Measurements from ENCODE around the gene FIS1.
A peak's percentile ranks its signal among the peaks of the same experiment; 100 is the strongest.
"Not testable (repeated sequence)": the region's sequence is repeated elsewhere in the genome, so short reads cannot be mapped to it uniquely, and the experiment has no call there.

Gene FIS1

GRCh38 chr7:101216001-101216859, 28.7 kb downstream of the FIS1 start:
- DNase-seq, result peak in 3 of 10 donors; percentile 20 to 27 (median 25)
- intact Hi-C loops (cut with DNase I), result loop anchor here (2.0 kb wide), 1 partner anchor 29 kb away; the partner anchor contains the start of gene FIS1

GRCh38 chr7:101212014-101212413, 32.9 kb downstream of the FIS1 start:
- no peak for DNase-seq
- intact Hi-C loops (cut with DNase I), result no loop called here

GRCh38 chr7:101211501-101211900, 33.4 kb downstream of the FIS1 start:
- DNase-seq, result no peak
- intact Hi-C loops (cut with DNase I), result no loop called here

- intact Hi-C loops (cut with DNase I), result no loop called here
- DNase-seq, result no peak
These were observed 34.7 kb downstream of the FIS1 start for GRCh38 chr7:101210143-101210542.

GRCh38 chr7:101208794-101209193, 36.1 kb downstream of the FIS1 start:
- no peak for DNase-seq
- intact Hi-C loops (cut with DNase I), result no loop called here

- intact Hi-C loops (cut with DNase I), result no loop called here
- DNase-seq, result no peak
These were observed 37.4 kb downstream of the FIS1 start for GRCh38 chr7:101207459-101207858.

- DNase-seq, result peak in 1 of 10 donors; percentile 43
- intact Hi-C loops (cut with DNase I), result no loop called here
These were observed 38.2 kb downstream of the FIS1 start for GRCh38 chr7:101206665-101207042.

- no peak for DNase-seq
- intact Hi-C loops (cut with DNase I), result no loop called here
These were observed 38.8 kb downstream of the FIS1 start for GRCh38 chr7:101205901-101206664.

GRCh38 chr7:101203740-101204738, 40.8 kb downstream of the FIS1 start:
- intact Hi-C loops (cut with DNase I); DNase-seq: not testable (repeated sequence)

- intact Hi-C loops (cut with DNase I), result no loop called here
- no peak for DNase-seq
These were observed 42.3 kb downstream of the FIS1 start for GRCh38 chr7:101202603-101202918.

- intact Hi-C loops (cut with DNase I), result no loop called here
- no peak for DNase-seq
These were observed 42.9 kb downstream of the FIS1 start for GRCh38 chr7:101201695-101202602.

GRCh38 chr7:101200862-101201599, 43.9 kb downstream of the FIS1 start, which contains the start of gene MOGAT3:
Gene MOGAT3 (minus strand): TSS chr7:101201036. CDS start chr7:101200854, 182 bp downstream.
- intact Hi-C loops (cut with DNase I), result no loop called here
- no peak for DNase-seq

- intact Hi-C loops (cut with DNase I), result no loop called here
- no peak for DNase-seq
These were observed 44.4 kb downstream of the FIS1 start for GRCh38 chr7:101200504-101200861.

- intact Hi-C loops (cut with DNase I); DNase-seq: not testable (repeated sequence)
These were observed 45.4 kb downstream of the FIS1 start for GRCh38 chr7:101199522-101199921.

GRCh38 chr7:101198476-101198875, 46.4 kb downstream of the FIS1 start:
- intact Hi-C loops (cut with DNase I), result no loop called here
- DNase-seq, result no peak

GRCh38 chr7:101197991-101198390, 46.9 kb downstream of the FIS1 start:
- intact Hi-C loops (cut with DNase I), result no loop called here
- DNase-seq, result no peak

- DNase-seq, result no peak
- intact Hi-C loops (cut with DNase I), result no loop called here
These were observed 49.0 kb downstream of the FIS1 start for GRCh38 chr7:101195884-101196283.
